ENCODE measurements around the gene SCIMP. TPM values are rescaled to one million over a fixed set of nuclear protein-coding genes. Genes with fewer than 3 reads are reported as not detected.

Gene SCIMP
- total and polyA plus RNA-seq, 2 of the 13 experiments (the other 11 are each of a cell fraction or from before 2014, with no cell fraction given): not detected

- Histone ChIP-seq H3K79me2 (ENCODE audit: insufficient read depth, low read length) (no peaks in the 10 kb centered on the region), H3K9ac (ENCODE audit: insufficient read depth, low read depth, low read length) (no peak overlapping the region), H4K20me1 (ENCODE audit: insufficient read depth, low read length) (no peaks in the 10 kb centered on the region), H3K27me3 (ENCODE audit: control insufficient read depth in 1 of 2, insufficient read depth in 2 of 2, low read length in 2 of 2) (no peaks in the 10 kb centered on the region), H3K4me3 (replicated peaks in 1 of 3; ENCODE audit: insufficient read depth in 1 of 3, low read depth in 2 of 3, low read length in 3 of 3) (no peak overlapping the region), H3K9me3 (ENCODE audit: low read length) (no peaks in the 10 kb centered on the region), H3K4me2 (ENCODE audit: low read depth, low read length) (no peak overlapping the region), H2AFZ (ENCODE audit: low read length) (no peak overlapping the region), H3K27ac (ENCODE audit: extremely low read length, insufficient read depth, low read length) (no peak overlapping the region), H3K4me1 (ENCODE audit: insufficient read depth, low read length) (no peaks in the 10 kb centered on the region), H3K36me3 (replicated peaks in 1 of 2; ENCODE audit: control insufficient read depth in 1 of 2, insufficient read depth in 2 of 2, low read length in 2 of 2) (no peaks in the 10 kb centered on the region)
- CTCF ChIA-PET (ENCODE audit: low intra/inter-chr PET ratio, low total read pairs): no interaction called here
- 77% methylated on average over 7 of the region's 7 CpGs for WGBS (ENCODE audit: low lambda C conversion rate)
- POLR2A ChIA-PET: no interaction called here
- no TSS peak for BruUV-seq (replicated peaks)
- no peak for ATAC-seq
- no peak for DNase-seq (ENCODE audit: low spot score)
- in situ Hi-C loops (cut with HindIII; ENCODE audit: extremely low pct_ligation_motif_present, low pct_unique_long_range_greater_than_20kb) (no loop called here), intact Hi-C loops (cut with micrococcal nuclease; ENCODE audit: unreplicated experiment) (no loop called here)
- no peak for TF ChIP-seq ZNF383 (CRISPR knock-in tag; IDR thresholded peaks at IDR 0.05; ENCODE audit: borderline replicate concordance)
- no peak for TF ChIP-seq HNRNPUL1 (IDR thresholded peaks at IDR 0.05; ENCODE audit: low read depth, low read length)
- TF ChIP-seq ZNF460 (CRISPR knock-in tag; IDR thresholded peaks at IDR 0.05; ENCODE audit: borderline replicate concordance): no peak
- TF ChIP-seq ZNF224 (CRISPR knock-in tag; IDR thresholded peaks at IDR 0.05): no peak
- FAIRE-seq: no peak
Measured at GRCh38 chr17:5211458-5211857, 23.2 kb downstream of the SCIMP start.

GRCh38 chr17:5210614-5211252 is 23.9 kb downstream of the SCIMP start:
- Histone ChIP-seq H3K79me2 (ENCODE audit: insufficient read depth, low read length) (no peaks in the 10 kb centered on the region), H3K4me2 (ENCODE audit: low read depth, low read length) (no peak overlapping the region), H2AFZ (ENCODE audit: low read length) (no peak overlapping the region), H3K27me3 (ENCODE audit: control insufficient read depth in 1 of 2, insufficient read depth in 2 of 2, low read length in 2 of 2) (no peaks in the 10 kb centered on the region), H3K9ac (ENCODE audit: insufficient read depth, low read depth, low read length) (no peak overlapping the region), H3K36me3 (replicated peaks in 1 of 2; ENCODE audit: control insufficient read depth in 1 of 2, insufficient read depth in 2 of 2, low read length in 2 of 2) (no peaks in the 10 kb centered on the region), H3K27ac (ENCODE audit: extremely low read length, insufficient read depth, low read length) (no peak overlapping the region), H3K9me3 (ENCODE audit: low read length) (no peaks in the 10 kb centered on the region), H3K4me1 (ENCODE audit: insufficient read depth, low read length) (no peaks in the 10 kb centered on the region), H4K20me1 (ENCODE audit: insufficient read depth, low read length) (no peaks in the 10 kb centered on the region), H3K4me3 (replicated peaks in 1 of 3; ENCODE audit: insufficient read depth in 1 of 3, low read depth in 2 of 3, low read length in 3 of 3) (no peak overlapping the region)
- ATAC-seq: no peak
- no peak for FAIRE-seq
- in situ Hi-C loops (cut with HindIII; ENCODE audit: extremely low pct_ligation_motif_present, low pct_unique_long_range_greater_than_20kb): no loop called here
- TF ChIP-seq NR2F2 (IDR thresholded peaks at IDR 0.05; ENCODE audit: borderline replicate concordance, low read depth) (no peak), TBP (CRISPR knock-in tag; IDR thresholded peaks at IDR 0.05) (no peak)
- intact Hi-C loops (cut with micrococcal nuclease; ENCODE audit: unreplicated experiment): no loop called here
- no peak for DNase-seq (ENCODE audit: low spot score)
- ChIA-PET CTCF (ENCODE audit: low intra/inter-chr PET ratio, low total read pairs) (no interaction called here), POLR2A (no interaction called here)
- 76% methylated on average over 8 of the region's 8 CpGs for WGBS (ENCODE audit: low lambda C conversion rate)
- no TSS peak for BruUV-seq (replicated peaks)
